KMS-11 (cell line): ENCODE measurements around the gene SYNE1.

ENCODE experiments used
- H2AFZ ChIP-seq: fragments of 200-600 bp; sonication (generic); 2 replicates; pipeline ENCODE4 v1.6.1; 2016; ENCODE audit warnings: antibody characterized with exemption, mixed run types, low read depth
- H3K27ac ChIP-seq: fragments of 200-600 bp; sonication (generic); 2 replicates; pipeline ENCODE4 v1.6.1; 2016; ENCODE audit warnings: mild to moderate bottlenecking, mixed run types
- H3K27me3 ChIP-seq: fragments of 200-600 bp; sonication (generic); 2 replicates; pipeline ENCODE4 v1.6.1; 2017; ENCODE audit warnings: mild to moderate bottlenecking, low read depth, mixed run types, moderate library complexity; ENCODE audit not compliant: insufficient read depth
- H3K36me3 ChIP-seq: fragments of 200-600 bp; sonication (generic); 2 replicates; pipeline ENCODE4 v1.6.1; 2017; ENCODE audit warnings: mild to moderate bottlenecking, mixed run types; ENCODE audit not compliant: insufficient read depth
- H3K4me1 ChIP-seq: fragments of 200-600 bp; sonication (generic); 2 replicates; pipeline ENCODE4 v1.6.1; 2016; ENCODE audit warnings: mild to moderate bottlenecking, low read depth, mixed run types; ENCODE audit not compliant: poor library complexity, severe bottlenecking
- H3K4me2 ChIP-seq: fragments of 200-600 bp; sonication (generic); 2 replicates; pipeline ENCODE4 v1.7.0; 2016; ENCODE audit warnings: mild to moderate bottlenecking, mixed run types
- H3K4me3 ChIP-seq: fragments of 200-600 bp; sonication (generic); IDR thresholded peaks from 2 replicates; pipeline ENCODE4 v1.6.1; 2017; ENCODE audit warnings: low read depth, low read length, mixed read lengths; ENCODE audit not compliant: insufficient read depth
- H3K79me2 ChIP-seq: fragments of 200-600 bp; sonication (generic); 2 replicates; pipeline ENCODE4 v1.6.1; 2016; ENCODE audit warnings: low read depth, mixed run types; ENCODE audit not compliant: insufficient read depth
- H3K9ac ChIP-seq: fragments of 200-600 bp; sonication (generic); 2 replicates; pipeline ENCODE4 v1.6.1; 2016; ENCODE audit warnings: mild to moderate bottlenecking, mixed run types
- H4K20me1 ChIP-seq: fragments of 200-600 bp; sonication (generic); 2 replicates; pipeline ENCODE4 v1.6.1; 2016; ENCODE audit warnings: mild to moderate bottlenecking, mixed run types; ENCODE audit not compliant: insufficient read depth
- CTCF ChIP-seq: fragments of 200-600 bp; sonication (generic); conservative IDR thresholded peaks from 2 replicates; pipeline ENCODE4 v1.6.1; 2017; ENCODE audit warnings: low read depth, mild to moderate bottlenecking, antibody characterized with exemption, low read length, moderate library complexity, mixed read lengths

SYNE1 gene

GRCh38 chr6:152609125-152609670, 28.0 kb downstream of the SYNE1 start:
- no peaks in the 10 kb centered on the region for H4K20me1 ChIP-seq
- no peaks in the 10 kb centered on the region for H3K36me3 ChIP-seq
- H3K4me1 ChIP-seq, result no peaks in the 10 kb centered on the region
- no peaks in the 10 kb centered on the region for H3K27me3 ChIP-seq
- H3K27ac ChIP-seq, result no peak overlapping the region
- H2AFZ ChIP-seq, result no peak overlapping the region
- no peak overlapping the region for H3K4me3 ChIP-seq
- no peak overlapping the region for H3K4me2 ChIP-seq
- no peaks in the 10 kb centered on the region for H3K79me2 ChIP-seq
- no peak overlapping the region for H3K9ac ChIP-seq
- no peak for TF ChIP-seq CTCF

GRCh38 chr6:152605941-152606340, 31.2 kb downstream of the SYNE1 start:
- no peak for TF ChIP-seq CTCF
- H3K36me3 ChIP-seq, result no peaks in the 10 kb centered on the region
- no peak overlapping the region for H2AFZ ChIP-seq
- no peak overlapping the region for H3K4me2 ChIP-seq
- no peak overlapping the region for H3K27ac ChIP-seq
- no peaks in the 10 kb centered on the region for H3K4me1 ChIP-seq
- H3K27me3 ChIP-seq, result no peaks in the 10 kb centered on the region
- H3K9ac ChIP-seq, result no peak overlapping the region
- no peak overlapping the region for H3K4me3 ChIP-seq
- no peaks in the 10 kb centered on the region for H3K79me2 ChIP-seq
- no peaks in the 10 kb centered on the region for H4K20me1 ChIP-seq

GRCh38 chr6:152605342-152605741, 31.8 kb downstream of the SYNE1 start:
- no peaks in the 10 kb centered on the region for H3K79me2 ChIP-seq
- H3K4me1 ChIP-seq, result no peaks in the 10 kb centered on the region
- no peak overlapping the region for H3K4me3 ChIP-seq
- no peak overlapping the region for H3K9ac ChIP-seq
- H3K4me2 ChIP-seq, result no peak overlapping the region
- H4K20me1 ChIP-seq, result no peaks in the 10 kb centered on the region
- TF ChIP-seq CTCF, result no peak
- H2AFZ ChIP-seq, result no peak overlapping the region
- H3K36me3 ChIP-seq, result no peaks in the 10 kb centered on the region
- H3K27ac ChIP-seq, result no peak overlapping the region
- no peaks in the 10 kb centered on the region for H3K27me3 ChIP-seq

GRCh38 chr6:152603911-152604310, 33.3 kb downstream of the SYNE1 start:
- no peaks in the 10 kb centered on the region for H3K4me1 ChIP-seq
- no peaks in the 10 kb centered on the region for H4K20me1 ChIP-seq
- no peak overlapping the region for H3K27ac ChIP-seq
- no peaks in the 10 kb centered on the region for H3K36me3 ChIP-seq
- no peaks in the 10 kb centered on the region for H3K27me3 ChIP-seq
- H3K4me2 ChIP-seq, result no peak overlapping the region
- TF ChIP-seq CTCF, result no peak
- no peak overlapping the region for H3K4me3 ChIP-seq
- no peak overlapping the region for H3K9ac ChIP-seq
- H2AFZ ChIP-seq, result no peak overlapping the region
- H3K79me2 ChIP-seq, result no peaks in the 10 kb centered on the region
